Rectal smooth muscle tissue (tissue), 1 donor: ENCODE results near the gene CDCA8.
"Not testable (repeated sequence)": the region's sequence is repeated elsewhere in the genome, so short reads cannot be mapped to it uniquely, and the experiment has no call there.

ENCODE experiments used
- H3K27ac ChIP-seq: one replicate; pipeline ENCODE4 v1.7.0; 2013; ENCODE audit warnings: low read depth, low read length, inconsistent platforms
- H3K27me3 ChIP-seq: one replicate; pipeline ENCODE4 v1.7.0; 2013; ENCODE audit warnings: low read length; ENCODE audit not compliant: control insufficient read depth, insufficient read depth
- H3K36me3 ChIP-seq: one replicate; pipeline ENCODE4 v1.7.0; 2013; ENCODE audit warnings: low read length; ENCODE audit not compliant: control insufficient read depth, insufficient read depth
- H3K4me1 ChIP-seq: one replicate; pipeline ENCODE4 v1.7.0; 2013; ENCODE audit warnings: low read length; ENCODE audit not compliant: control insufficient read depth, insufficient read depth
- H3K4me3 ChIP-seq: one replicate; pipeline ENCODE4 v1.7.0; 2013; ENCODE audit warnings: low read length
- H3K9ac ChIP-seq: one replicate; pipeline ENCODE4 v1.7.0; 2013; ENCODE audit warnings: low read length

Gene CDCA8

GRCh38 chr1:37734629-37735591 lies 42.6 kb downstream of the CDCA8 start:
- no peak overlapping the region for H3K27ac ChIP-seq
- no peaks in the 10 kb centered on the region for H3K36me3 ChIP-seq
- H3K27me3 ChIP-seq, result no peaks in the 10 kb centered on the region
- peak overlapping the region; percentile 70 for H3K4me3 ChIP-seq
- H3K4me1 ChIP-seq, result no peaks in the 10 kb centered on the region
- no peak overlapping the region for H3K9ac ChIP-seq

GRCh38 chr1:37737975-37738374 lies 45.7 kb downstream of the CDCA8 start:
- H3K4me3 ChIP-seq, H3K4me1 ChIP-seq, H3K27me3 ChIP-seq, H3K36me3 ChIP-seq, H3K27ac ChIP-seq, H3K9ac ChIP-seq: not testable (repeated sequence)

- H3K36me3 ChIP-seq, H3K27ac ChIP-seq, H3K27me3 ChIP-seq, H3K4me1 ChIP-seq, H3K4me3 ChIP-seq, H3K9ac ChIP-seq: not testable (repeated sequence)
Measured at GRCh38 chr1:37738619-37739018, 46.3 kb downstream of the CDCA8 start.

GRCh38 chr1:37739222-37739621 lies 46.9 kb downstream of the CDCA8 start:
- Histone ChIP-seq H3K27ac (no peak overlapping the region), H3K4me1 (no peaks in the 10 kb centered on the region), H3K4me3 (no peak overlapping the region), H3K9ac (no peak overlapping the region), H3K36me3 (no peaks in the 10 kb centered on the region), H3K27me3 (no peaks in the 10 kb centered on the region)

- no peaks in the 10 kb centered on the region for H3K4me1 ChIP-seq
- H3K27ac ChIP-seq, result no peak overlapping the region
- no peaks in the 10 kb centered on the region for H3K27me3 ChIP-seq
Measured at GRCh38 chr1:37741130-37741529, 48.8 kb downstream of the CDCA8 start.

GRCh38 chr1:37741662-37742061 lies 49.3 kb downstream of the CDCA8 start:
- H3K4me3 ChIP-seq, result no peak overlapping the region
- H3K4me1 ChIP-seq, result no peaks in the 10 kb centered on the region
- no peak overlapping the region for H3K27ac ChIP-seq
- no peaks in the 10 kb centered on the region for H3K36me3 ChIP-seq
- H3K9ac ChIP-seq, result no peak overlapping the region
- no peaks in the 10 kb centered on the region for H3K27me3 ChIP-seq

More at GRCh38 chr1:37741130-37741529, 48.8 kb downstream of the CDCA8 start:
- Histone ChIP-seq H3K9ac (no peak overlapping the region), H3K4me3 (no peak overlapping the region), H3K36me3 (no peaks in the 10 kb centered on the region)

GRCh38 chr1:37746806-37747205 lies 54.5 kb downstream of the CDCA8 start:
- Histone ChIP-seq H3K4me3 (no peak overlapping the region), H3K4me1 (no peaks in the 10 kb centered on the region), H3K9ac (no peak overlapping the region), H3K27me3 (no peaks in the 10 kb centered on the region), H3K27ac (no peak overlapping the region), H3K36me3 (no peaks in the 10 kb centered on the region)

- Histone ChIP-seq H3K27ac (no peak overlapping the region), H3K4me3 (no peak overlapping the region), H3K36me3 (no peaks in the 10 kb centered on the region), H3K9ac (no peak overlapping the region), H3K4me1 (no peaks in the 10 kb centered on the region), H3K27me3 (peaks cover 3% of the 10 kb centered on the region)
Measured at GRCh38 chr1:37748565-37748964, 56.2 kb downstream of the CDCA8 start.

- H3K27me3 ChIP-seq, result peaks cover 10% of the 10 kb centered on the region
- H3K4me3 ChIP-seq, result peak overlapping the region; percentile 36
- no peaks in the 10 kb centered on the region for H3K4me1 ChIP-seq
- no peak overlapping the region for H3K27ac ChIP-seq
- H3K9ac ChIP-seq, result no peak overlapping the region
- H3K36me3 ChIP-seq, result no peaks in the 10 kb centered on the region
Measured at GRCh38 chr1:37752213-37752582, 59.9 kb downstream of the CDCA8 start.

GRCh38 chr1:37752583-37753471 lies 60.5 kb downstream of the CDCA8 start:
- Histone ChIP-seq H3K27me3 (peaks cover 11% of the 10 kb centered on the region), H3K9ac (no peak overlapping the region), H3K27ac (no peak overlapping the region), H3K4me1 (no peaks in the 10 kb centered on the region), H3K36me3 (no peaks in the 10 kb centered on the region), H3K4me3 (peak overlapping the region; percentile 48)

- peaks cover 13% of the 10 kb centered on the region for H3K27me3 ChIP-seq
- no peak overlapping the region for H3K27ac ChIP-seq
- no peak overlapping the region for H3K4me3 ChIP-seq
- no peaks in the 10 kb centered on the region for H3K4me1 ChIP-seq
- no peaks in the 10 kb centered on the region for H3K36me3 ChIP-seq
- no peak overlapping the region for H3K9ac ChIP-seq
Measured at GRCh38 chr1:37753473-37754321, 61.4 kb downstream of the CDCA8 start.

- no peaks in the 10 kb centered on the region for H3K4me1 ChIP-seq
- H3K4me3 ChIP-seq, result no peak overlapping the region
- no peaks in the 10 kb centered on the region for H3K36me3 ChIP-seq
- H3K9ac ChIP-seq, result no peak overlapping the region
- no peak overlapping the region for H3K27ac ChIP-seq
- peaks cover 13% of the 10 kb centered on the region for H3K27me3 ChIP-seq
Measured at GRCh38 chr1:37755290-37755689, 63.0 kb downstream of the CDCA8 start.
